T-helper 1 cell (primary cell): ENCODE results near the gene SMIM7.

Source experiments
- DNase-seq, 5 donors: peaks; one replicate each; pipeline ENCODE4 v3.0.0-alpha.2; 2012 to 2020

SMIM7 gene

DNA sequence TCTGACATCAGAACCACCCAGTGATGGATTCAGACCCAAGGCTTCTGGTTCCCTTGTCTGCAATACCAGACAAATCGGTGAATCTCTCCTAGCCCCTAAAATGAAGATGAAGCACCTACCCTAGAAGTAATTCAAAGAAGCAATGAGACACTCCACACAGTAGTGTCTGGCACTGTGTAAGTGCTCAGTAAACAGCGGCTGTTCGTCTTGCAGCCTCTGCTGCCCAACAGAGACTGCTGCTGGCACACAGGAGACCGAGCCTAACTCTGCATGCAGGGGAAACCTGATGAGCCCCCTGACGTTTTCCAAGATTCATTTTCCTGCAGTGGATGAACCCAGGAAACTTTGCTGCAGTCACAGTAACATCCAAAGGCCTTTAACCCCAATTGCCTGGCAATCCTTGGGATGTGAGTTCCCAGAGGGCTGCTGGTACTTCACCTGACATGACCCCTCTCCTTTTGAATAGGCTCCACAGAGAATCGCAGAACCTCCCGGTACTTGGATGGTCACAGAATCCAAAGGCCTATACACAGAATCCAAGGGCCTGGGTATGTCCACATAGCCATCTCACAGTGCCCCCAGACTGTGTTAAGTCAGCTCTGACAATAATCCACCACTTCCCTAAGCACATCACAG lies 38.7 kb downstream of the SMIM7 start:
- DNase-seq = no peak

- DNase-seq = no peak
Measured at GRCh38 chr19:16620584-16620983, 39.4 kb downstream of the SMIM7 start.

GRCh38 chr19:16620018-16620417 lies 39.9 kb downstream of the SMIM7 start:
- no peak for DNase-seq

DNA sequence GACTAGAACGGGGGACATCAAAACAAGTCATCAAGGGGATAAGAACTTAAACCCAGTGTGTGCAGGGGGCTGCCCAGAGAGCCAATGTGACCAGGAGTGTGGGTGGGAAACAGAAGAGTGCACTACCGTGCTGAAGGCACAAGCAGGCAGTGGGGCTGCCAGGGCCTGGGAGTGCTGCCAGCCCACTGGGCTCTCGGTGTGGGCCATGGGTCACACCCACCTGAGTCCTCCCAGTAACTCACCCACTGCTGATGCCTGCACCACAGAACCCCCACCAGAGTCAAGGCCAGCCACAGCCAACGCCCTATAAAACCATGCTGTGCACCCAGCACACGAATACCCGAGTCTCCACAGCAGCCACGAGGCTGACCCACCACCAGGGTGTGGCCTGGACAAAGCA lies 40.5 kb downstream of the SMIM7 start:
- no peak for DNase-seq

- DNase-seq = no peak
Measured at GRCh38 chr19:16618248-16618647, 41.7 kb downstream of the SMIM7 start.

GRCh38 chr19:16615808-16616207 lies 44.1 kb downstream of the SMIM7 start:
- DNase-seq = no peak

- DNase-seq = no peak
Measured at GRCh38 chr19:16614941-16615340, 45.0 kb downstream of the SMIM7 start.

- no peak for DNase-seq
Measured at GRCh38 chr19:16613841-16614240, 46.1 kb downstream of the SMIM7 start.

GRCh38 chr19:16612636-16613035 lies 47.3 kb downstream of the SMIM7 start:
- DNase-seq = no peak

GRCh38 chr19:16611121-16611520 lies 48.8 kb downstream of the SMIM7 start:
- no peak for DNase-seq

- no peak for DNase-seq
Measured at GRCh38 chr19:16609511-16610200, 50.3 kb downstream of the SMIM7 start.

GRCh38 chr19:16608290-16608739 lies 51.6 kb downstream of the SMIM7 start:
- no peak for DNase-seq

DNA sequence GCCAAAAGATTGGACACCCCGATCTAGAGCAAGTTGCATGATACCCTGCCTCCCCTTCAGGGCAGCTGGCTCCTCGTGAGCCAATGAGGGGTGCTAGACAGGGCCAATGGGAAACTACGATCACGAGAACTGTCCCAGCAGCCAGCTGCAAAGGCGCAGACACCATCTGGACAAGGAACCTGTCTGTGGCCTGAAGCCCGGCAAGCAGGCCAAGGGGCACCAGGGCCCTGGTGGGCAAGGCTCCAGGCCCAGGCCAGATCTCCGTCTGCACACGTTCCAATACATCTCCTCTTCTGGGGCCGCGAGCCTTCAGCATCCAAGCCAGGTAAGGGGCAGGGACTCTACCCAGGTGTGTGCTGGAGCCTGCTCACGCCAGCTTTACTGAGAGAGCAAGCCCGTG lies 52.1 kb downstream of the SMIM7 start:
- DNase-seq = no peak

GRCh38 chr19:16605553-16605994 lies 54.4 kb downstream of the SMIM7 start:
- no peak for DNase-seq

DNA sequence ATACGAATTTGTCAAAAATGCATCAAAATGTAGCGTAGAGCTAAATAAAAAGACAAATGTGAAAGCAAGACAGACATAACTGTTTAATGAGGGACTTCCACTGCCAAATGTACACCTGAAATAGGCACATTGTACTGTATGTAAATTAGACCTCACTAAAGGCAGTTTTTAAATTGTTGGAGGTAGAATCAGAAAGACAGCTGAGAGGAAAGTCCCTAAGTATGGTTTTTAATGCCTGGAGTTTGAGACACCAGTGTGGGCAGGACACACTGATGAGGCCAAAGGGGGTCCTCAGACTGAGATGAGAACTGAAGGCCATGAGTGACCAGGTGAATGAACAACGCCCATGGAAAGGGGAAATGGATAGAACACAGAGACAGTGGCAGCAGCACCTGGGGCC lies 54.8 kb downstream of the SMIM7 start:
- DNase-seq = no peak

- no peak for DNase-seq
Measured at GRCh38 chr19:16604615-16605014, 55.3 kb downstream of the SMIM7 start.

DNA sequence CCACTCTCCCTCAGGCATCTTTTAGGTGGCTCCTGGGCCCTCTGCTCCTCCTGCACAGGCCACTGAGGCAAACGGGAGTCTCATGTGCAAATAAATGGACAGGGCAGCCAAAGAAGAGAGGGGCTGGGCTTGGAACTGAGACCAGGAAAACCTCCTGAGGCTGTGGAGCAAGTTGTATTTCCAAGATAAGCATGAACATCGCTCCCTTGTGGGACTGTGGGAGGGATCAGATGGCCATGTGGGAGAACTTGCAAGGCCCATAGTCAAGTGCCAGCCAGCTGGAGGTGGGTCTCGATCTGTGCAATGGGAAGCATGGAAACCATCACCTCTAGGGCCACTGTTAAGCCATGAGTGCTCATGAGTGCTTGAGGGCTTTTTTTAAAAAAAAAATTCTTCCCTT lies 56.9 kb downstream of the SMIM7 start:
- no peak for DNase-seq

DNA sequence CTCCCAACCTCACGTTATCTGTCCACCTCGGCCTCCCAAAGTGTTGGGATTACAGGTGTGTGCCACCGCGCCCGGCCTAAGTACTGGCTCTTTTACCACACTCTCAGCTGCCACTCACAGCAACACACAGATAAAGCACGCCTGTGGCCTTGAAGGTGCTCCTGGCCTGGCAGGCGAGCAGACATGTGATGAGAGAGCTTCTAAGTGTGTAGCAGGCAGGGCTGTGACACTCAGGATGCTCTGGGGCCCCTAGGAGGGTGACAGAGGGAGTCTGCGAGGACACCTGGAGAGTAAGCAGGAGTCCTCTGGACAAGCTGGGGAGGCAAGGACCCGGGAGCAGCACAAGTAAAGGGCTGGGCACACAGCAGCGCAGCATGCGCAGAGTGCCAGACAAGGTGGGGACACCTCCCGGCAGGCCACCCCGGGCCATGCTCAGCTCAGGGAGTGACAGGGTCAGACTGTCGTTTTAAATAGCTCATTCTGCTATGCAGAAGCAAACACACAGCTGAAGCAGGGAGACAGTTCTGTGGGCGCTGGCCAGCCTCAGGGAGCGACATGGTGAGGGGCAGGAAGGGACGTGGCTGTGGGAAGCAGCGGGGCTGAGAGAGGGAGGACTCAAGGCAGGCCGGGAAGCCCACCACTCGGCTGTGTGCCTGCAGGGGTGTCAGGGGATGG lies 58.4 kb downstream of the SMIM7 start:
- no peak for DNase-seq

DNA sequence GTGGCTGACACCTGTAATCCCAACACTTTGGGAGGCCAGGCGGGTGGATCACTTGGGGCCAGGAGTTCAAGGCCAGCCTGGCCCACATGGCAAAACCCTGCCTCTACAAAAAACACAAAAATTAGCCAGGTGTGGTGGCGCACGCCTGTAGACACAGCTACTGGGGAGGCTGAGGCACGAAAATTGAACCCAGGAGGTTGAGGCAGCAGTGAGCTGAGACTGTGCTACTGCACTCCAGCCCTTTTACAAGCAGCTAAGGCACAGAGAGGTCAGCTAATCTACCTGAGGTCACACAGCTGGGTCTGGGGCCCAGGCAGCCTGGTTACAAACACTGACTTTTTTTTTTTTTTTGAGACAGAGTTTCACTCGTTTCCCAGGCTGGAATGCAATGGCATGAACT lies 59.1 kb downstream of the SMIM7 start:
- no peak for DNase-seq

- no peak for DNase-seq
Measured at GRCh38 chr19:16599655-16600346, 60.1 kb downstream of the SMIM7 start.

- no peak for DNase-seq
Measured at GRCh38 chr19:16598848-16599247, 61.1 kb downstream of the SMIM7 start.

GRCh38 chr19:16596399-16596798 lies 63.5 kb downstream of the SMIM7 start:
- DNase-seq = no peak
